GM12878 (cell line): ENCODE results near the gene GH2. TPM values are rescaled to one million over a fixed set of nuclear protein-coding genes. Genes with fewer than 3 reads are reported as not detected.

Source experiments
- ATAC-seq: fragments of 200-7000 bp; cut with Tn5 transposase; 3 replicates; pipeline ENCODE4 v1.9.1; 2020; ENCODE audit warnings: mild to moderate bottlenecking, moderate library complexity
- BruUV-seq: library from RNA; stranded (reverse); fragments of 400-500 nt; replicated peaks from 2 replicates; lab custom pipeline; 2021; lab: Mats Ljungman, UMichigan
- CTCF ChIA-PET: fragments of 300-600 bp; sonication (Branson Sonifier 250); formaldehyde crosslinking; extraction: SDS; loops from one replicate; lab custom pipeline; 2021; ENCODE audit warnings: inconsistent platforms; lab: Yijun Ruan, JAX
- POLR2A ChIA-PET: fragments of 350-600 bp; formaldehyde crosslinking; extraction: SDS; loops from one replicate; lab custom pipeline; 2021; ENCODE audit warnings: inconsistent platforms; lab: Charles Lee
- RAD21 ChIA-PET: fragments of 300-600 bp; sonication (Branson Sonifier 250); formaldehyde crosslinking; loops from one replicate; lab custom pipeline; 2023; ENCODE audit warnings: antibody characterized with exemption; ENCODE audit not compliant: unreplicated experiment; lab: Charles Lee
- SMC1A ChIA-PET: fragments of 300-600 bp; sonication (Branson Sonifier 250); formaldehyde crosslinking; loops from one replicate; lab custom pipeline; 2023; ENCODE audit not compliant: unreplicated experiment, uncharacterized antibody; lab: Charles Lee
- DNase-seq: peaks from one replicate; pipeline ENCODE4 v3.0.0-alpha.2; 2011; ENCODE audit warnings: low read depth, low spot score
- FAIRE-seq: peaks from 3 replicates; lab custom pipeline; 2011; peaks lifted over from hg19 to GRCh38; lab: Jason Lieb, UNC
- H2AFZ ChIP-seq: 2 replicates; pipeline ENCODE4 v1.6.0; 2011; ENCODE audit warnings: low read depth, low read length, control low read depth; ENCODE audit not compliant: control insufficient read depth
- H3K27ac ChIP-seq: 2 replicates; pipeline ENCODE4 v1.5.1; 2011; ENCODE audit warnings: control low read depth; ENCODE audit not compliant: control insufficient read depth, insufficient read depth
- H3K27me3 ChIP-seq, 2 experiments: replicated peaks in 1 of 2; 2 replicates each; pipeline versions ENCODE4 v1.6.0 to v1.6.1; 2011; ENCODE audit warnings: low read length in 1 of 2; ENCODE audit not compliant: control insufficient read depth in 2 of 2, insufficient read depth in 2 of 2
- H3K36me3 ChIP-seq, 2 experiments: 2 replicates each; pipeline ENCODE4 v1.5.1; 2011; ENCODE audit warnings: low read length in 1 of 2; ENCODE audit not compliant: control insufficient read depth in 2 of 2, insufficient read depth in 2 of 2
- H3K4me1 ChIP-seq: 2 replicates; pipeline ENCODE4 v1.6.1; 2011; ENCODE audit warnings: mild to moderate bottlenecking, low read length, moderate library complexity, mixed read lengths; ENCODE audit not compliant: control insufficient read depth, insufficient read depth
- H3K4me2 ChIP-seq: 2 replicates; pipeline ENCODE4 v1.6.0; 2011; ENCODE audit warnings: control low read depth; ENCODE audit not compliant: control insufficient read depth, insufficient read depth
- H3K4me3 ChIP-seq: fragments of 200-600 bp; sonication (generic); 2 replicates; pipeline ENCODE4 v1.5.1; 2016
- H3K79me2 ChIP-seq: 2 replicates; pipeline ENCODE4 v1.6.0; 2011; ENCODE audit warnings: low read length; ENCODE audit not compliant: control insufficient read depth, insufficient read depth
- H3K9ac ChIP-seq: 2 replicates; pipeline ENCODE4 v1.8.0; 2011; ENCODE audit warnings: low read length, control low read depth, mixed read lengths; ENCODE audit not compliant: control insufficient read depth, insufficient read depth
- H3K9me3 ChIP-seq: replicated peaks from 3 replicates; pipeline ENCODE4 v1.5.1; 2011; ENCODE audit warnings: mild to moderate bottlenecking, low read length; ENCODE audit not compliant: control insufficient read depth, insufficient read depth
- H4K20me1 ChIP-seq: 2 replicates; pipeline ENCODE4 v1.6.0; 2011; ENCODE audit not compliant: control insufficient read depth, insufficient read depth
- BRCA1 ChIP-seq: IDR thresholded peaks from 2 replicates; pipeline ENCODE4 v1.6.1; 2011; ENCODE audit warnings: low read depth, low read length, improper control_type of control experiment
- CEBPB ChIP-seq, 2 experiments: fragments of 150-350 bp in 1 of 2; IDR thresholded peaks; 2 replicates each; pipeline ENCODE4 v1.6.1; 2012 to 2014; ENCODE audit warnings: low read depth in 2 of 2, low read length in 2 of 2, borderline replicate concordance in 1 of 2, inconsistent platforms in 1 of 2
- CHD1 ChIP-seq: IDR thresholded peaks from 2 replicates; pipeline ENCODE4 v1.6.1; 2012; ENCODE audit warnings: low read depth, low read length, improper control_type of control experiment
- IKZF2 ChIP-seq, 2 experiments: fragments of 450-650 bp; IDR thresholded peaks; 2 replicates each; pipeline ENCODE4 v1.6.1; 2017; ENCODE audit warnings: mild to moderate bottlenecking in 2 of 2, moderate library complexity in 2 of 2
- NFYB ChIP-seq: IDR thresholded peaks from 2 replicates; pipeline ENCODE4 v1.6.1; 2011; ENCODE audit warnings: low read depth, mild to moderate bottlenecking, low read length, improper control_type of control experiment, moderate library complexity; ENCODE audit not compliant: insufficient read depth
- STAT1 ChIP-seq: fragments of 450-650 bp; conservative IDR thresholded peaks from 2 replicates; pipeline ENCODE4 v1.6.1; 2014; ENCODE audit warnings: antibody characterized with exemption, mild to moderate bottlenecking
- ZBTB4 ChIP-seq: fragments of 450-650 bp; formaldehyde crosslinking; IDR thresholded peaks from 2 replicates; pipeline ENCODE4 v1.4.0; 2022; ENCODE audit warnings: mild to moderate bottlenecking, moderate library complexity
- ZNF384 ChIP-seq: IDR thresholded peaks from 2 replicates; pipeline ENCODE4 v1.6.1; 2012; ENCODE audit warnings: low read depth, mild to moderate bottlenecking, low read length, improper control_type of control experiment, borderline replicate concordance
- WGBS: methylation state at CpG from one replicate; pipeline ENCODE4 v1.1.6; 2016; ENCODE audit warnings: low lambda C conversion rate; ENCODE audit not compliant: insufficient replicate concordance, insufficient coverage; ENCODE audit errors: missing lambda C conversion rate; 5-methylcytosine and 5-hydroxymethylcytosine counted together
- in situ Hi-C: fragments of 300-500 bp; cut with MboI; formaldehyde crosslinking; loops from 9 replicates; pipeline ENCODE4 v1.14.3; 2018; ENCODE audit warnings: mixed read lengths
- intact Hi-C: fragments of 100-400 bp; cut with micrococcal nuclease; formaldehyde crosslinking; loops from one replicate; pipeline ENCODE4 v1.14.2; 2022; ENCODE audit not compliant: unreplicated experiment
- polyA plus RNA-seq, 11 experiments: library from polyadenylated mRNA; depleted of rRNA in 4 of 11; unstranded in 6 of 11; stranded (reverse) in 5 of 11; fragments of >200 nt; fragmentation: Nextera tagmentation in 4 of 11; fragmentation: Illumina TruSeq in 1 of 11; extraction: Ambion mirVana in 4 of 11; extraction: Trizol in 1 of 11; gene quantifications; 1 replicate in 1 of 11; 2 replicates in 10 of 11; pipeline versions ENCODE4 v1.2.1 to v1.2.3, GENCODE V29; 2011 to 2016; ENCODE audit warnings: inconsistent platforms in 2 of 11, missing spikeins in 2 of 11, low read depth in 1 of 11
- total RNA-seq, 4 experiments: library from RNA; depleted of rRNA in 3 of 4; stranded (reverse); fragments of >200 nt in 3 of 4; fragmentation: Illumina TruSeq in 1 of 4; extraction: Trizol in 1 of 4; gene quantifications; 2 replicates each; pipeline versions ENCODE4 v1.2.1 to v1.2.3, GENCODE V29; 2013 to 2021
- TF ChIP-seq, protein P1 (sequence below): IDR thresholded peaks from 2 replicates; pipeline ENCODE4 v1.6.1; 2011; ENCODE audit warnings: mild to moderate bottlenecking, low read depth, low read length, moderate library complexity; ENCODE audit not compliant: insufficient replicate concordance
- TF ChIP-seq, protein P2 (sequence below): fragments of 150-350 bp; IDR thresholded peaks from 2 replicates; pipeline ENCODE4 v1.6.1; 2014; ENCODE audit warnings: mild to moderate bottlenecking, low read depth, low read length

Gene GH2
- total and polyA plus RNA-seq, 10 of the 15 experiments (the other 5 are each of a cell fraction or from before 2014, with no cell fraction given) = not detected

- DNase-seq = no peak
- intact Hi-C loops = no loop called here
- FAIRE-seq = no peak
- Histone ChIP-seq H3K4me2 (no peak overlapping the region), H3K4me3 (no peak overlapping the region), H3K4me1 (no peaks in the 10 kb centered on the region), H3K79me2 (no peaks in the 10 kb centered on the region), H4K20me1 (no peaks in the 10 kb centered on the region), H3K27me3 (peaks cover 0 to 1% of the 10 kb centered on the region in 2 experiments; a peak in 1 of 4 replicates), H3K36me3 (no peaks in the 10 kb centered on the region), H3K9me3 (no peaks in the 10 kb centered on the region), H3K9ac (no peak overlapping the region), H3K27ac (no peak overlapping the region), H2AFZ (no peak overlapping the region)
- POLR2A ChIA-PET = no interaction called here
- 54% methylated on average over 5 of the region's 5 CpGs for WGBS
- TF ChIP-seq, protein P1, sequence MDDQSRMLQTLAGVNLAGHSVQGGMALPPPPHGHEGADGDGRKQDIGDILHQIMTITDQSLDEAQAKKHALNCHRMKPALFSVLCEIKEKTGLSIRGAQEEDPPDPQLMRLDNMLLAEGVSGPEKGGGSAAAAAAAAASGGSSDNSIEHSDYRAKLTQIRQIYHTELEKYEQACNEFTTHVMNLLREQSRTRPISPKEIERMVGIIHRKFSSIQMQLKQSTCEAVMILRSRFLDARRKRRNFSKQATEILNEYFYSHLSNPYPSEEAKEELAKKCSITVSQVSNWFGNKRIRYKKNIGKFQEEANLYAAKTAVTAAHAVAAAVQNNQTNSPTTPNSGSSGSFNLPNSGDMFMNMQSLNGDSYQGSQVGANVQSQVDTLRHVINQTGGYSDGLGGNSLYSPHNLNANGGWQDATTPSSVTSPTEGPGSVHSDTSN = no peak
- TF ChIP-seq, protein P2, sequence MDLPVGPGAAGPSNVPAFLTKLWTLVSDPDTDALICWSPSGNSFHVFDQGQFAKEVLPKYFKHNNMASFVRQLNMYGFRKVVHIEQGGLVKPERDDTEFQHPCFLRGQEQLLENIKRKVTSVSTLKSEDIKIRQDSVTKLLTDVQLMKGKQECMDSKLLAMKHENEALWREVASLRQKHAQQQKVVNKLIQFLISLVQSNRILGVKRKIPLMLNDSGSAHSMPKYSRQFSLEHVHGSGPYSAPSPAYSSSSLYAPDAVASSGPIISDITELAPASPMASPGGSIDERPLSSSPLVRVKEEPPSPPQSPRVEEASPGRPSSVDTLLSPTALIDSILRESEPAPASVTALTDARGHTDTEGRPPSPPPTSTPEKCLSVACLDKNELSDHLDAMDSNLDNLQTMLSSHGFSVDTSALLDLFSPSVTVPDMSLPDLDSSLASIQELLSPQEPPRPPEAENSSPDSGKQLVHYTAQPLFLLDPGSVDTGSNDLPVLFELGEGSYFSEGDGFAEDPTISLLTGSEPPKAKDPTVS = no peak
- RAD21 ChIA-PET = no interaction called here
- no TSS peak for BruUV-seq
- SMC1A ChIA-PET = no interaction called here
- no peak for ATAC-seq
- CTCF ChIA-PET = interaction anchor here (0.8 to 3.0 kb wide), 3 partner anchors 11 to 83 kb away, joined by 3 to 16 read pairs (median 4); no protein-coding TSS in a partner anchor
- in situ Hi-C loops = no loop called here
Observed at GRCh38 chr17:63854709-63855108, 27.0 kb downstream of the GH2 start.

DNA sequence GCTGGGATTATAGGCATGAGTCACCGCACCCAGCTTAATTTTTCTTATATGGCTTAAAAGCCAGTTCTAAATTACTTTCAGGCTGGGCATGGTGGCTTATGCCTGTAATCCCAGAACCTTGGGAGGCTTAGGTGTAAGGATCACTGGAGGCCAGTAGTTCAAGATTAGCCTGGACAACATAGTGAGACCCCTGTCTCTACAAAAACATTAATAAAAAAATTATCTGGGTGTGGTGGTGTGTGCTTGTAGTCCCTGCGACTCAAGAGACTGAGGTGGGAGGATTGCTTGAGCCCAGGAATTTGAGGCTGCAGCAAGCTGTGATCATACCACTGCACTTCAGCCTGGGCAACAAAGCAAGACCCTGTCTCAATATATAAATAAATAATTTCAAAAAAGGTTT is 28.5 kb downstream of the GH2 start:
- in situ Hi-C loops (no loop called here), intact Hi-C loops (no loop called here)
- Histone ChIP-seq H3K79me2 (no peaks in the 10 kb centered on the region), H3K36me3 (no peaks in the 10 kb centered on the region), H3K9ac (no peak overlapping the region), H3K4me1 (peaks cover 6% of the 10 kb centered on the region), H2AFZ (no peak overlapping the region), H3K27me3 (peaks cover 0 to 1% of the 10 kb centered on the region in 2 experiments; a peak in 1 of 4 replicates), H4K20me1 (no peaks in the 10 kb centered on the region), H3K4me3 (no peak overlapping the region), H3K9me3 (peaks cover 1% of the 10 kb centered on the region; the same call in 2 of the 3 replicates), H3K27ac (no peak overlapping the region), H3K4me2 (no peak overlapping the region)
- no peak for DNase-seq
- SMC1A ChIA-PET = interaction anchor here (0.7 kb wide), 1 partner anchor 99 kb away, joined by 3 read pairs; no protein-coding TSS in a partner anchor
- TF ChIP-seq NFYB = no peak
- TF ChIP-seq STAT1 = no peak
- no peak for TF ChIP-seq CEBPB (IDR thresholded peaks at IDR 0.05; ENCODE audit: borderline replicate concordance in 1 of 2, low read depth in 2 of 2, low read length in 2 of 2)
- no peak for TF ChIP-seq BRCA1
- TF ChIP-seq ZBTB4 (CRISPR knock-in tag) = no peak
- no peak for TF ChIP-seq IKZF2 (IDR thresholded peaks at IDR 0.05)
- TF ChIP-seq CHD1 = no peak
- no peak for TF ChIP-seq ZNF384
- no TSS peak for BruUV-seq
- no peak for ATAC-seq
- FAIRE-seq = no peak
- POLR2A ChIA-PET = interaction anchor here (0.5 to 0.9 kb wide), 2 partner anchors 167 to 185 kb away, joined by 3 read pairs; partner anchors contain the start of gene ICAM2
- CTCF ChIA-PET = interaction anchor here (1.3 to 1.6 kb wide), 3 partner anchors 12 to 93 kb away, joined by 3 to 6 read pairs (median 5); no protein-coding TSS in a partner anchor
- WGBS = 71% methylated on average over 2 of the region's 2 CpGs
- RAD21 ChIA-PET = no interaction called here
